ENCODE data around the gene SCYGR6.

Gene SCYGR6

GRCh38 chr2:227719641-227720040 is 4.9 kb downstream of the SCYGR6 start:
- TF ChIP-seq MAX (IDR thresholded peaks at IDR 0.05; ENCODE audit: low read depth, low read length) (no peak), CTCF (IDR thresholded peaks at IDR 0.05; ENCODE audit: low read depth, low read length) (no peak), POLR2A (IDR thresholded peaks at IDR 0.05; ENCODE audit: extremely low read depth, insufficient read length) (no peak), MYC (IDR thresholded peaks at IDR 0.05; ENCODE audit: low read depth, low read length) (no peak)
- no peak overlapping the region for H3K4me3 ChIP-seq (ENCODE audit: low read depth, low read length)
- peak; percentile 41 for DNase-seq (ENCODE audit: low read depth)

- H3K4me3 ChIP-seq (ENCODE audit: low read depth, low read length): no peak within 1 kb of the TSS
- no peak for DNase-seq (ENCODE audit: low read depth)
- TF ChIP-seq CTCF (IDR thresholded peaks at IDR 0.05; ENCODE audit: low read depth, low read length) (no peak), POLR2A (IDR thresholded peaks at IDR 0.05; ENCODE audit: extremely low read depth, insufficient read length) (no peak), MAX (IDR thresholded peaks at IDR 0.05; ENCODE audit: low read depth, low read length) (no peak), MYC (IDR thresholded peaks at IDR 0.05; ENCODE audit: low read depth, low read length) (no peak)
Measured at GRCh38 chr2:227717687-227718567, 6.6 kb downstream of the SCYGR6 start, which contains the start of gene SLC19A3. Gene SLC19A3, minus strand, starts transcription at chr2:227718028. Its CDS starts 15,710 bp downstream, at chr2:227702318.

GRCh38 chr2:227716501-227716900 is 8.1 kb downstream of the SCYGR6 start:
- no peak for DNase-seq (ENCODE audit: low read depth)
- TF ChIP-seq MAX (IDR thresholded peaks at IDR 0.05; ENCODE audit: low read depth, low read length) (no peak), MYC (IDR thresholded peaks at IDR 0.05; ENCODE audit: low read depth, low read length) (no peak)
- no peak overlapping the region for H3K4me3 ChIP-seq (ENCODE audit: low read depth, low read length)

GRCh38 chr2:227713291-227713690 is 11.3 kb downstream of the SCYGR6 start:
- DNase-seq (ENCODE audit: low read depth): no peak
- TF ChIP-seq CTCF (IDR thresholded peaks at IDR 0.05; ENCODE audit: low read depth, low read length) (no peak), POLR2A (IDR thresholded peaks at IDR 0.05; ENCODE audit: extremely low read depth, insufficient read length) (no peak), MYC (IDR thresholded peaks at IDR 0.05; ENCODE audit: low read depth, low read length) (no peak), MAX (IDR thresholded peaks at IDR 0.05; ENCODE audit: low read depth, low read length) (no peak)
- no peak overlapping the region for H3K4me3 ChIP-seq (ENCODE audit: low read depth, low read length)

GRCh38 chr2:227710986-227711385 is 13.6 kb downstream of the SCYGR6 start:
- TF ChIP-seq MAX (IDR thresholded peaks at IDR 0.05; ENCODE audit: low read depth, low read length) (no peak), POLR2A (IDR thresholded peaks at IDR 0.05; ENCODE audit: extremely low read depth, insufficient read length) (no peak), MYC (IDR thresholded peaks at IDR 0.05; ENCODE audit: low read depth, low read length) (no peak), CTCF (IDR thresholded peaks at IDR 0.05; ENCODE audit: low read depth, low read length) (no peak)
- DNase-seq (ENCODE audit: low read depth): no peak
- H3K4me3 ChIP-seq (ENCODE audit: low read depth, low read length): no peak overlapping the region

- TF ChIP-seq MAX (IDR thresholded peaks at IDR 0.05; ENCODE audit: low read depth, low read length) (no peak), POLR2A (IDR thresholded peaks at IDR 0.05; ENCODE audit: extremely low read depth, insufficient read length) (no peak), MYC (IDR thresholded peaks at IDR 0.05; ENCODE audit: low read depth, low read length) (no peak), CTCF (IDR thresholded peaks at IDR 0.05; ENCODE audit: low read depth, low read length) (no peak)
- no peak for DNase-seq (ENCODE audit: low read depth)
- H3K4me3 ChIP-seq (ENCODE audit: low read depth, low read length): no peak overlapping the region
Measured at GRCh38 chr2:227707390-227707789, 17.2 kb downstream of the SCYGR6 start.

All from NB4 (cell line).